ENCODE data around the gene PYURF.
"Not testable (repeated sequence)": the region's sequence is repeated elsewhere in the genome, so short reads cannot be mapped to it uniquely, and the experiment has no call there.

Gene PYURF

GRCh38 chr4:88523325-88524129 is at the start of gene PYURF:
Gene PYURF (minus strand): TSS chr4:88523776. CDS start chr4:88523700, 76 bp downstream.
- TF ChIP-seq CTCF (IDR thresholded peaks at IDR 0.05; ENCODE audit: control insufficient read depth, insufficient read depth, low read depth, low read length, missing control alignments) = no peak
- peak; percentile 68 for DNase-seq (ENCODE audit: low read depth)

GRCh38 chr4:88570001-88570400 is 46.4 kb upstream of the PYURF start:
- no peak for DNase-seq (ENCODE audit: low read depth)
- H3K4me3 ChIP-seq (ENCODE audit: control insufficient read depth, low read depth, low read length) = no peak overlapping the region
- TF ChIP-seq CTCF (IDR thresholded peaks at IDR 0.05; ENCODE audit: control insufficient read depth, insufficient read depth, low read depth, low read length, missing control alignments) = no peak

More at GRCh38 chr4:88523325-88524129, at the start of gene PYURF:
- peak within 1 kb of the TSS; percentile 93 for H3K4me3 ChIP-seq (ENCODE audit: control insufficient read depth, low read depth, low read length)

- H3K4me3 ChIP-seq (ENCODE audit: control insufficient read depth, low read depth, low read length) = no peak overlapping the region
- TF ChIP-seq CTCF (IDR thresholded peaks at IDR 0.05; ENCODE audit: control insufficient read depth, insufficient read depth, low read depth, low read length, missing control alignments) = no peak
- no peak for DNase-seq (ENCODE audit: low read depth)
These were observed 44.0 kb upstream of the PYURF start for GRCh38 chr4:88567591-88567990.

- TF ChIP-seq CTCF (IDR thresholded peaks at IDR 0.05; ENCODE audit: control insufficient read depth, insufficient read depth, low read depth, low read length, missing control alignments) = no peak
- no peak overlapping the region for H3K4me3 ChIP-seq (ENCODE audit: control insufficient read depth, low read depth, low read length)
- no peak for DNase-seq (ENCODE audit: low read depth)
These were observed 26.2 kb upstream of the PYURF start for GRCh38 chr4:88549815-88550214.

GRCh38 chr4:88539322-88540068 is 15.9 kb upstream of the PYURF start:
- TF ChIP-seq CTCF (IDR thresholded peaks at IDR 0.05; ENCODE audit: control insufficient read depth, insufficient read depth, low read depth, low read length, missing control alignments) = peak; percentile 70
- not testable (repeated sequence) for DNase-seq (ENCODE audit: low read depth); H3K4me3 ChIP-seq (ENCODE audit: control insufficient read depth, low read depth, low read length)

- H3K4me3 ChIP-seq (ENCODE audit: control insufficient read depth, low read depth, low read length) = no peak overlapping the region
- no peak for TF ChIP-seq CTCF (IDR thresholded peaks at IDR 0.05; ENCODE audit: control insufficient read depth, insufficient read depth, low read depth, low read length, missing control alignments)
- no peak for DNase-seq (ENCODE audit: low read depth)
These were observed 14.1 kb upstream of the PYURF start for GRCh38 chr4:88537709-88538108.

Data from AG09309 (cell line).